ENCODE measurements around the gene RFNG. TPM values are rescaled to one million over a fixed set of nuclear protein-coding genes. Genes with fewer than 3 reads are reported as not detected.

The RFNG gene
- total RNA-seq, 1 experiment from 2014 or later: 40.4 TPM

GRCh38 chr17:82030470-82031302 lies 20.9 kb downstream of the RFNG start:
- H3K4me2 ChIP-seq: peak overlapping the region; percentile 73
- intact Hi-C loops (cut with micrococcal nuclease; ENCODE audit: unreplicated experiment): loop anchor here (1.0 to 10.0 kb wide), 3 partner anchors 7 to 214 kb away; partner anchors contain the start of gene LRRC45
- H3K27me3 ChIP-seq (ENCODE audit: insufficient read depth, low read depth): no peaks in the 10 kb centered on the region
- H3K4me3 ChIP-seq: peak overlapping the region; percentile 65
- TSS peak; percentile 15 for BruUV-seq (replicated peaks)
- no peaks in the 10 kb centered on the region for H3K79me2 ChIP-seq (ENCODE audit: low read depth)
- H3K4me1 ChIP-seq (replicated peaks; ENCODE audit: insufficient read depth): no peaks in the 10 kb centered on the region
- peak; percentile 66 to 92 for DNase-seq
- no peaks in the 10 kb centered on the region for H3F3A ChIP-seq (ENCODE audit: insufficient read depth, low read depth)
- CTCF ChIA-PET: interaction anchor here (0.5 to 1.0 kb wide), 4 partner anchors 71 to 461 kb away, joined by 3 to 10 read pairs (median 7); no protein-coding TSS in a partner anchor
- peak overlapping the region; percentile 75 for H2AFZ ChIP-seq
- no peaks in the 10 kb centered on the region for H3K36me3 ChIP-seq (ENCODE audit: low read depth)
- POLR2A ChIA-PET (ENCODE audit: unreplicated experiment): interaction anchor here (0.6 kb wide), 2 partner anchors 251 to 389 kb away, joined by 3 to 4 read pairs; no protein-coding TSS in a partner anchor
- no peak overlapping the region for H3K27ac ChIP-seq
- H3K9me3 ChIP-seq (ENCODE audit: insufficient read depth, low read depth): no peaks in the 10 kb centered on the region
- TF ChIP-seq EZH2 (IDR thresholded peaks at IDR 0.05; ENCODE audit: low read depth) (no peak), CTCF (conservative IDR thresholded peaks at IDR 0.05) (peak; percentile 76)
- H3K9me2 ChIP-seq (ENCODE audit: insufficient read depth): no peaks in the 10 kb centered on the region
- H4K20me1 ChIP-seq (ENCODE audit: insufficient read depth): no peaks in the 10 kb centered on the region

- no peak for TF ChIP-seq CTCF (conservative IDR thresholded peaks at IDR 0.05)
- no peak for TF ChIP-seq EZH2 (IDR thresholded peaks at IDR 0.05; ENCODE audit: low read depth)
- intact Hi-C loops (cut with micrococcal nuclease; ENCODE audit: unreplicated experiment): loop anchor here (1.0 to 10.0 kb wide), 2 partner anchors 124 to 215 kb away; no protein-coding TSS in a partner anchor
- no peaks in the 10 kb centered on the region for H3K27me3 ChIP-seq (ENCODE audit: insufficient read depth, low read depth)
- H3K27ac ChIP-seq: no peak overlapping the region
- no peak for DNase-seq
- ChIA-PET CTCF (interaction anchor here (0.5 to 1.0 kb wide), 3 partner anchors 70 to 137 kb away, joined by 5 to 10 read pairs (median 9); no protein-coding TSS in a partner anchor), POLR2A (ENCODE audit: unreplicated experiment) (interaction anchor here (0.6 kb wide), 1 partner anchor 390 kb away, joined by 3 read pairs; no protein-coding TSS in a partner anchor)
- H3K36me3 ChIP-seq (ENCODE audit: low read depth): no peaks in the 10 kb centered on the region
- no peak overlapping the region; the same call in 1 of the 2 replicates for H3K4me3 ChIP-seq
- H3K4me1 ChIP-seq (replicated peaks; ENCODE audit: insufficient read depth): no peaks in the 10 kb centered on the region
- no peaks in the 10 kb centered on the region for H3K9me2 ChIP-seq (ENCODE audit: insufficient read depth)
- no peaks in the 10 kb centered on the region for H3K9me3 ChIP-seq (ENCODE audit: insufficient read depth, low read depth)
- no peak overlapping the region for H2AFZ ChIP-seq
- BruUV-seq (replicated peaks): no TSS peak
- peak overlapping the region; percentile 73; the same call in 1 of the 2 replicates for H3K4me2 ChIP-seq
- H3K79me2 ChIP-seq (ENCODE audit: low read depth): no peaks in the 10 kb centered on the region
- H3F3A ChIP-seq (ENCODE audit: insufficient read depth, low read depth): no peaks in the 10 kb centered on the region
- no peaks in the 10 kb centered on the region for H4K20me1 ChIP-seq (ENCODE audit: insufficient read depth)
Observed at GRCh38 chr17:82029990-82030469, 21.6 kb downstream of the RFNG start.

- no peak overlapping the region for H3K4me2 ChIP-seq
- intact Hi-C loops (cut with micrococcal nuclease; ENCODE audit: unreplicated experiment): no loop called here
- no peaks in the 10 kb centered on the region for H3K27me3 ChIP-seq (ENCODE audit: insufficient read depth, low read depth)
- H2AFZ ChIP-seq: no peak overlapping the region
- H3K27ac ChIP-seq: no peak overlapping the region
- H3K4me1 ChIP-seq (replicated peaks; ENCODE audit: insufficient read depth): no peaks in the 10 kb centered on the region
- CTCF ChIA-PET: no interaction called here
- H3K9me3 ChIP-seq (ENCODE audit: insufficient read depth, low read depth): no peaks in the 10 kb centered on the region
- BruUV-seq (replicated peaks): no TSS peak
- H3K79me2 ChIP-seq (ENCODE audit: low read depth): no peaks in the 10 kb centered on the region
- no peaks in the 10 kb centered on the region for H3K9me2 ChIP-seq (ENCODE audit: insufficient read depth)
- H3K36me3 ChIP-seq (ENCODE audit: low read depth): no peaks in the 10 kb centered on the region
- no peak overlapping the region for H3K4me3 ChIP-seq
- POLR2A ChIA-PET (ENCODE audit: unreplicated experiment): no interaction called here
- H3F3A ChIP-seq (ENCODE audit: insufficient read depth, low read depth): no peaks in the 10 kb centered on the region
- no peak for DNase-seq
- no peaks in the 10 kb centered on the region for H4K20me1 ChIP-seq (ENCODE audit: insufficient read depth)
- TF ChIP-seq CTCF (conservative IDR thresholded peaks at IDR 0.05) (no peak), EZH2 (IDR thresholded peaks at IDR 0.05; ENCODE audit: low read depth) (no peak)
Observed at GRCh38 chr17:82029391-82029790, 22.2 kb downstream of the RFNG start.

Data from PC-9 (cell line).